Ramos (cell line): ENCODE data around the gene SBK2.
"Not testable (repeated sequence)": the region's sequence is repeated elsewhere in the genome, so short reads cannot be mapped to it uniquely, and the experiment has no call there.

Experiments
- in situ Hi-C: fragments of 300-500 bp; cut with MboI; formaldehyde crosslinking; loops from one replicate; pipeline ENCODE4 v1.14.3; 2022; ENCODE audit warnings: low sequenced_read_pairs; ENCODE audit not compliant: unreplicated experiment

The SBK2 gene

DNA sequence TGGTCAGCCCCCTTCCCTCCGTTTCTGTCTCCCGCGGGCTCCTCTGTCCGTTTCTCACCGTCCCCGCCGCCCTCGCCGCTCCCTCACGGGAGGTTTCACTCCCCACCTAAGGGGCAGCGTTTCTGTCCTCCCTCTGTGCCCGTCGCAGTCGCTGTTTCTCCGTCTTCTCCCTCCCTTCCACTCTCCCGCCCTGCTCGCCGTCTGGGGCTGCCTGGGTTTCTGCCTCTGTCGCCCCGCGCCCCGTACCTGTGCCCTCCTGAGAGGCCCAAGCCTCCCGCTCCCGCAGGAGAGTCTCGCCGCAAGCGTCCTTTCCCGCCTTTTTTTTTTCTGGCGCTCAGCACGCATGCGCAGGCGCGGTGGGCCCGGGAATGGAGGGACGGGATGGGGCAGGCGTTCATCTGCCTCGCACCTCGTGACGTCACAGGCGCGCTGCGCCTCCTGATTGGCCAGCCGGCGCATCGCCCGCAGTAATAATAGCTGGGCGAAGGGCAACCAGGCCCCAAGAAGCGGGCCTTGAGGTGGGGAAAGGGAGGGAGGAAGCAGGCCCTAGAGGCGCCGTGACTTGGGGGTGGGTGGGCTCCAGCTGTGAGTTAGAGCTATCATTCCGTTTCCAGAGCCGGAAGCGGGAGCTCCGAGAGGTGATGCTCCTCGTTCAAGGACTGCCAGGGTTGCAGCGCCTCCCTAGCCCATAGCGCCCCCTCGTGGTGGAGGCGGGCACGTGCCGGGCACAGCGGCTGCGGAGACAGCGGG lies 33.3 kb downstream of the SBK2 start:
- in situ Hi-C loops: no loop called here

DNA sequence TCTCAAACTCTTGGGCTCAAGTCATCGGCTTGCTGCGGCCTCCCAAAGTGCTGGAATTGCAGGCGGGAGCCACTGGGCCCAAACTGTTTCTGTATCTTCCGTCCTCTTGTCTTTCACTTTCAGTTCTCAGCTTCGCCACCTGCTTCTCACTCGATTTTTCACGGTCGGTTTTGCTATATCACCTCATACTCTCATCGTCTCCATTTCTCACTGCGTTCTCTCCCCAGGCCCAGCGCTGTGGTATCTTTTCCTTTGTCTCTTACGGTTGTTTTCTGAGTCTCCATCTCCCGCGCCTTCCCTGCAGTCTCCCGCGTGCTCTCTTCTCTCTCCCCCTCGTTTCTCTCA lies 33.8 kb downstream of the SBK2 start:
- in situ Hi-C loops: no loop called here

DNA sequence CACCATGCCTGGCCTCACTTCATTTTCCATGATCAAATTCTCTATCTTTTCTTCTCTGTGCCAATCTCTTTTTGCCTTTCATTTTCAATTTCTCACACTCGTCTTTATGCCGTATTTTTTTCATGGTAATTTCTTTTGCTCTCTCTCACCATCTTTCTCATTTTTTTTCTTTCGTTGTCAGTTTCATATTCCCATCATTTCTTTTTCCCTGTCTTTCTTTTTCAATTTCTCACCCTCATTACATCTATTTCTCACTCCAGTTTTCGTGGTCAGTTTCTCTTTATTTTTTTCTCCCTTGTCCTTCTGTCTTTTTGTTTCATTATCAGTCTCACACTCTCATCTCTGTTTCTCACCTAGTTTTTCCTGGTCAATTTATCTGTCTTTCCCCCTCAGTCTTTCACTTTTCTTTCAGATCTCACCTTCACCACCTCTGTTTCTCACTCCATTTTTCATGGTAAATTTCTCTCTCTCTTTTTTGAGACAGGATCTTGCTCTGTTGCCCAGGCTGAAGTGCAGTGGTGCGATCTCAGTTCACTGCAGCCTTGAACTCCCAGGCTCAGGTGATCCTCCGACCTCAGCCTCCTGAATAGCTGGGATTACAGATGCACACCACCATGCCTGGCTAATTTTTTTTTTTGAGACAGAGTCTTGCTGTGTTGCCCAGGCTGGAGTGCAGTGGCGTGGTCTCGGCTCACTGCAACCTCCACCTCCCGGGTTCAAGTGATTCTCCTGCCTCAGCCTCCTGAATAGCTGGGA lies 34.6 kb downstream of the SBK2 start:
- in situ Hi-C loops: no loop called here

DNA sequence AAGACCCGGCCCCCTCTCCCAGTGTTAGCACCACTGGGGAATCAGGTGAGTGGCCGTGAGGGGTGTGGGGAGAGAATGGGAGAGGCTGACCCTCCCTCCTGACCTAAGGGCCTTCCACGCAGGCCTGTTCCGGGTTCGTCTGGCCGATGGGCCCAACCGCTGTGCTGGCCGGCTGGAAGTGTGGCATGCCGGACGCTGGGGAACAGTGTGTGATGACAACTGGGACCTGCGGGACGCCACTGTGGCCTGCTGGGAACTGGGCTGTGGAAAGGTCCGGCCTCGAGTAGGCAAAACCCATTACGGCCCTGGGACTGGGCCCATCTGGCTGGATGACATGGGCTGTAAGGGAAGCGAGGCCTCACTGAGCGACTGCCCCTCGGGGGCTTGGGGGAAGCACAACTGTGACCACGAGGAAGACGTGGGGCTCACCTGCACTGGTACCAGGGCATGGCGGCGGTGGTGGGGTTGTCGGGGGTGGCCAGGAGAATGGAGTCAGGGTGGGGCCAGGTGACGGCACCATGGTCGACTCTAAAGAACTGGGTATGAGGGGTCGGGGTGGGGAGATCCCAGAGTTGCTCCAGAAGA lies 36.5 kb downstream of the SBK2 start:
- in situ Hi-C loops: no loop called here

DNA sequence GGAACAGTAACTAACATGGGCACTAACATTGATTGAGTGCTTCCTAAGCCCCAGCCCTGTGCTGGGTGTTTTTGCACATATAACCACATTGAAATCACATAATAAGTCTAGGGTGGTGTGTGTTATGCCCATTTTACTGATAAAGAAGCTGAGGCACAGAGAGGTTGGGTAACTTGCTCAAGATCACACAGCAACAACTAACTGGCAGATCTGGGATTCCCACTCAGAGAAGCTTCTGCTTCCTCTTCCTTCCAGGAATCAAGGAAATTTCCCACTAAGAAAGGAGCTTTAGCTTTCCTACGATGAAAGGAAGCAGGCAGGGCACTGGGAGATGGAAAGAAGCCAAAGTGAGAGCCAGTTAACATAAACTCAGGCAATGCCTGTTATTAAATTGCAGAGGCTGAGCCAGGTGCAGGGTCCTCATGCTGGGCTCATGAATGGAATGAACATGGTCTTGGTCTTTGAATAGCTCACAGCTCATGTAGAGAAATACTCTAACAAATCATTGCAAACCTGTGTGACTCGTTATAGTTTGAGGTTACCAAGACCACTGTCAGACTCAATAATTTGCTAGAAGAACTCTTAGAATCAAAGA lies 38.6 kb downstream of the SBK2 start:
- in situ Hi-C loops: no loop called here

DNA sequence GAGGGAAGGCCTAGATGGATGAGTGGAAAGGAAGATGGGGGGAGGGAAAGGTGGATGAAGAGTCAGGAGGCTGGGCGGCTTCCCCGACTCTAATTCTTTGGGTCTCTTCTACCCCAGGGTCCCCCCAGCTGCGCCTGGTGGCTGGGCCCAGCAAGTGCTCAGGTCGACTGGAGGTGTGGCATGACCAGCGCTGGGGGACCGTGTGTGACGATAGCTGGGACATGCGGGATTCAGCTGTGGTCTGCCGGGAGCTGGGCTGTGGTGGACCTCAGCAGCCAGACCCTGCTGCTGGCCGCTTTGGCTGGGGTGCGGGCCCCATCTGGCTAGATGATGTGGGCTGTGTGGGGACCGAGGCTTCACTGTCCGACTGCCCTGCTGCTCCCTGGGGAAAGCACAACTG lies 39.2 kb downstream of the SBK2 start:
- in situ Hi-C loops: no loop called here

DNA sequence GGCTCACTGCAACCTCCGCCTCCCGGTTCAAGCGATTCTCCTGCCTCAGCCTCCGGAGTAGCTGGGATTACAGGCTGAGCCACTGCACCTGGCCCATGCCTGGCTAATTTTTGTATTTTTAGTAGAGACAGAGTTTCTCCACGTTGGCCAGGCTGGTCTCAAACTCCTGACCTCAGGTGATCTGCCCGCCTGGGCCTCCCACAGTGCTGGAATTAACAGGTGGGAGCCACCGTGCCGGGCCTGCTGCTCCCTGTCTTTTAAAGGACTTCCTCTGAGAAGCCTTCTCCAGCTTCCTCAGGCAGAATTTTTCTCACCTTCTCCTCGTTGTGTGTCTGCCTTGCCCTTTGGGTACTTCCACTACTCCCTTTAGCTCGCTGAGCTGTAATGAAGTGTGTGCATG lies 40.1 kb downstream of the SBK2 start:
- in situ Hi-C loops: not testable (repeated sequence)

DNA sequence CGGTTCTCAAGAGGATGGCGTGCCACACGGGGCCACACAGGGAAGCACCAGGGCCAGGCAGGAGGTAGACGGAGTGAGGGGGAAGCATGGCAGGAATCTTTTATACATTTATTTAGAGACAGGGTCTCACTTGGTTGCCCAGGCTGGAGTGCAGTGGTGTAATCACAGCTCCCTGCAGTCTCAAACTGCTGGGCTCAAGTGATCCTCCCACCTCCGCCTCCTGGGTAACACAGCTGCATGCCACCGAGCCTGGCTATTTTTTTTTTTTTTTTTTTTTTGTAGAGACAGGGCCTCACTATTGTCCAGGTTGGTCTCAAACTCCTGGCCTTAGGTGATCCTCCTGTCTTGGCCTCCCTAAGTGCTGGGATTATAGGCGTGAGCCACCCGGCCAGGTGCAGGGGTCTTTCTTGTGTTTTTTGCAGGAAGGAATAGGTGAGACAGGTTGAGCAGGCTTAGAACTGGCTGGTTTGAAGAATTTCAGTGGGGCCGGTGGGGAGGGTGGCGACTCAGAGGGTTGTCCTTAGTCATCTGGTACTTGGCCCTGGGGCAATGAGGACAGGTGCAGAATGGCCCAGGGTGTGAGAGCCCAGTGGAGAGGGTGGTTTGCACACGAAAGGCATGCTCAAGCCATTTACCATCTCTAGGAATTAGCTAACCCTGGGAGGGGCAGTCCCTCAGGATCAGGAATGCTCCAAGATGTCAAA lies 41.1 kb downstream of the SBK2 start:
- in situ Hi-C loops: no loop called here

DNA sequence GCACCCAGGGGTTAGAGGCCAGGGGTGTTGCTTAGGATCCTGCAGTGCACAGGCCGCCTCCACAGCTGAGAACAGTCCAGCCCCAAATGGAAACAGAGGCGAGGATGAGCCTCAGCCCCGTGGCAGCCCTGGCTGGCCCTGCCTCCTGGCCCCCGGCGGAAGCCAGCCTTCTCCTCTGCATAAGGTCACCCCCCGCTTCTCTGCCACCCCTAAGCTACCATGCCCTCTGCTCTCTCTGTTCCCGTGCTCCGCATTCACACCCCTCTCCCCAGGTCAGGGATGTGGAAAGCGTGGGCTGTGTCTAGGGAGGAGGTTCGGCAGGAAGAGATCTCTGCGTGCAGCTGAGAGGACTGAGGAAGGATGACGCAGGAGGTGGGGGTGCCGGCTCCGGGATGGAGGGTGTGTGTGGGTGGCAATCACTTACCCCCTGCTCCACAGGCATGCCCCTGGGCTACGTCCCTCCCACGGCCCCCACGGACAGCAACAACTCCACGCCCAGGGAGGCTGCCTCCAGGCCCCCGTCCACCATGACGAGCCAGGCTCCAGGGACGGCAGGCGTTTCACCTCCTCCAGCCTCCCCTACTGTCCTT lies 42.7 kb downstream of the SBK2 start:
- in situ Hi-C loops: no loop called here

DNA sequence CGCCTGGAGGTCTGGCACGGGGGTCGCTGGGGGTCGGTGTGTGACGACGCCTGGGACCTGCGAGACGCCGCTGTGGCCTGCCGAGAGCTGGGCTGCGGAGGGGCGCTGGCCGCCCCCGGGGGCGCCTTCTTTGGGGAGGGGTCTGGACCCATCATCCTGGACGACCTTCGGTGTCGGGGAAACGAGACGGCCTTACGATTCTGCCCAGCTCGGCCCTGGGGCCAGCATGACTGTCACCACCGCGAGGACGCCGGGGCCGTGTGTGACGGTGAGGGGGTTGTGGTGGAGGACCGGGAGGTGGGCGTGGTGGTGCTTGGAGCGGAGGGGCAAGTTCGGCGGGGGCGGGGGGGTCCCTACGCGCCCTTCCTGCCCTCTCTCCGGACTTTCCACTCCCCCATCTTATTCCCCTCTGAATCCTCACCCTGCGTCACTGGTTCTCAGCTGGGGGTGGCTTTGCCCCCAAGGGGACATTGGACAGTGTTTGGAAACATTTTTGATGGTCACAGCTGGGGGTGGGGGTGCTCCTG lies 43.2 kb downstream of the SBK2 start:
- in situ Hi-C loops: no loop called here

DNA sequence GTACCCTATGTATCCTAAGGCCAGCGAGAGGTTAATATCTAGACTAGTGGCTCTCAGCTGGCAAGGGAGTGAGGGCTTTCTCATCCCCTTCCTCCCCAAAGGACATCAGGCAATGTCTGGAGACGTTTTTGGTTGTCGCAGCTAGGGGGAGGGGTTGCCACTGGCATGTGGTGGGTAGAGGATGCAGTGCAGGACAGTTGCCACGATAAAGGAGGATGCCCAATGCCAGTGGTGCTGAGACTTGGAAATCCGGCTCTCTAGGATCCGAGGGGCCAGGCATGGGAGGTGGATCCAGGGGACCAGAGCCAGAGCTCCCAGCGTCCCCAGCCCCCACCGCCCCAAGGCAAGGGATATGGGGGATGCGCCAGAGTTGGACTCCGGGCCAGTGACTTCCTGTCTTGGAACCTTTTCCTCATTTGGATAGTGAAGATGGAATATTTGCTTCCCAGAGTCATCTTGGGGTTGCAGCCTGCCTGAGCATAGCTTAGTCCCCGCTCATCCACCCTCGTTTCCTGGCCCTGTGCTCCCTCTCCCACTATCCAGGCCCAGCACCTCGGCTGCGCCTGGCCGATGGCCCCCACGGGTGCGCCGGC lies 43.8 kb downstream of the SBK2 start:
- in situ Hi-C loops: no loop called here

DNA sequence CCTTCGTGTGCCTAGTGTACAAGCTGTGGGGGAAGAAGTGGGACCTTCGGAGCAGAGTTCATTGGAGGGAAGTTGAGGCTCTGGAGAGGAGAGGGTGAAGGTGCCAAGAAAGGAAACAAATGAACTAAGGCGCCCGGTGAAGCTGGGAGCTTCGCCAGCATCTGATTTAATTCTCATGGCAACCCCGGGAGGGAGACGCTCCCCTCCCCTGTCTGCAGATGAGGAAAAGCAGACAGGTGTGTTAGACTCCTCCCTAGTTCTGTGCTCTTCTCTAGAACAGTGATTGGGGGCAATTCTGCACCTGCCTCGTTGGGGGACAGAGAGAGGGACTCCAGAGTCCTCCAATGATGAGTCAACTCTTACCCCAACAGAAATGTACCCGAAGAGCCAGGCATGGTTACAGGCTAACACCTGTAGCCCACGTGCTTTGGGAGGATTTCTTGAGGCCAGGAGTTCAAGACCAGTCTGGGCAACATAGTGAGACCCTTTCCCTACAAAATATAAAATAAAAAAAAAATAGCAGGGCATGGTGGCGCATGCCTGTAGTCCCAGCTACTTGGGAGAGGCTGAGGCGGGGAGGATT lies 44.5 kb downstream of the SBK2 start:
- in situ Hi-C loops: no loop called here

DNA sequence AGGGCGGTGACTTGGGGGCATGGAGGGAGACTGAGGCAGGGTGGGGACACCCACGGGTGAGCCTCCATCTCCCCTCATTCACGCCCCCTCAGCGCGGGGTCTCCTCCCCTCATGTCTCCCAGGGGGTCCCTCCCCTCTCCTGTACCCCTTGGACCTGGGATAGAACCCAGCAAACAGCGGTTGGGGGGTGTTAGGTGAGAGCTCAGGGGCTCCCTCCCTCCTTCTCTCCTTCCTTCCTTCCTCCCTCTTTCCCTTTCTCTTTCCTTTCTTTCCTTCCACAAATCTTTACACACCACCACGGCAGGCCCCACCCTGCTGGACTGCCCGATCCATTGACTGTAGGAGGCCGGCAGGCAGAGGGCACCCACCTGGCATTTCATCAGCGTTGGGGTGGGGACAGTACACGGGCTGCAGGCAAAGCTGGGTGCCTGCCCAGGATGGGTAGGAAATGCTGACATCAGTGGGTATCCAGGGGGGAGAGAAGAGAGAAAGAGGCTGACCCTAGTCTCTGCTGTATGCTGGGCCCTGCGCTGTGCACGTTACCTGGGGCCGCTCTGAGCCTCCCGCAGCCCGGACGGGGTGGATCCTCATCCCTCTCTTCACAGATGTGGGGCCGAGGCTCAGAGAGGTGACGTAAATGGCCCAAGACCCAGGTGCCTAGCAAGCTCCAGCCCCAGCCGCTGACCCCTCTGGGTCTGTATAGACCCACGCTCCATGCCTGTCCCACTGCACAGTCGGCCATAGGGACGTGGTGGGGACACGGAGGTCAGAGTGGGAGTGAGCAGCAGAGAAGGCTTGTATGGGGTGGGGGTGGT lies 45.2 kb downstream of the SBK2 start:
- in situ Hi-C loops: no loop called here

DNA sequence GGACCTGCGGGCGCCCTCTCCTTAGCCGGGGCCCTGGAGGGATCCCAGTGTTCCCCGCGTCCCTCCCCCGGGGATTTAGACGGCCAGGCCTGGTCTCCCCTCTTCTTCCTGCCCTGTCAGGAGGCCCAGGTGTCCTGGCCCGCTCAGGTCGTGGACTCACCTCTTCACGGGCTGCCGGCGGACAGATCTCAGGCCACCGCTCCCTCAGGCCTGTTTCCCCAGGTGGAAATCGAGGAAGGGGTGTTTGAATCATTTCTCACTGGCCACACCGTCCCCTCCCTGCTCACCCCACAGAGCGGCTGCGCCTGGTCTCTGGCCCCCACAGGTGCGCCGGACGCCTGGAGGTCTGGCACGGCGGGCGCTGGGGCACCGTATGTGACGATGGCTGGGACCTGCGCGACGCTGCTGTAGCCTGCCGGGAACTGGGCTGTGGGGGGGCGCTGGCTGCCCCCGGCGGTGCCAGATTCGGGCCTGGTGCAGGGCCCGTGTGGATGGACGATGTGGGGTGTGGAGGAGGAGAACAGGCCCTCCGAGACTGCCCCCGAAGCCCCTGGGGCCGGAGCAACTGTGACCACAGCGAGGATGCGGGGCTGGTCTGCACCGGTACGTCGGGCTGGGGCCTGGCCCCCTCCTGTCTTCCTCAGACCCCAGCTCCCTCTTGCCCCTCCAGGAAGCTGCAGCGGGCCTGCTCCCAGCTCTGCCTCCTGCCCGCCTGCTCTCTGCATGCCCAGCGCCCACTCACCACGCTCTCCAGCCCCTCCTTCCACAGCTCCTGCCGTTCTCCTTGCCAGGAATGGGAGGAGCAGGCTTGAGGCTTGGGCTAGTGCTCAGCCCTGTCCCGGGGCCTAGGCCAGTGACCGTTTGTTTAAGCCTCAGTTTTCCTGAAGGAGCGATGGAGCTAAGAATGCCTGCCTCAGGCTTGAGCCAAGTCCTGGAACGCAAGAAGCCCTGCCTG lies 46.2 kb downstream of the SBK2 start:
- in situ Hi-C loops: no loop called here

DNA sequence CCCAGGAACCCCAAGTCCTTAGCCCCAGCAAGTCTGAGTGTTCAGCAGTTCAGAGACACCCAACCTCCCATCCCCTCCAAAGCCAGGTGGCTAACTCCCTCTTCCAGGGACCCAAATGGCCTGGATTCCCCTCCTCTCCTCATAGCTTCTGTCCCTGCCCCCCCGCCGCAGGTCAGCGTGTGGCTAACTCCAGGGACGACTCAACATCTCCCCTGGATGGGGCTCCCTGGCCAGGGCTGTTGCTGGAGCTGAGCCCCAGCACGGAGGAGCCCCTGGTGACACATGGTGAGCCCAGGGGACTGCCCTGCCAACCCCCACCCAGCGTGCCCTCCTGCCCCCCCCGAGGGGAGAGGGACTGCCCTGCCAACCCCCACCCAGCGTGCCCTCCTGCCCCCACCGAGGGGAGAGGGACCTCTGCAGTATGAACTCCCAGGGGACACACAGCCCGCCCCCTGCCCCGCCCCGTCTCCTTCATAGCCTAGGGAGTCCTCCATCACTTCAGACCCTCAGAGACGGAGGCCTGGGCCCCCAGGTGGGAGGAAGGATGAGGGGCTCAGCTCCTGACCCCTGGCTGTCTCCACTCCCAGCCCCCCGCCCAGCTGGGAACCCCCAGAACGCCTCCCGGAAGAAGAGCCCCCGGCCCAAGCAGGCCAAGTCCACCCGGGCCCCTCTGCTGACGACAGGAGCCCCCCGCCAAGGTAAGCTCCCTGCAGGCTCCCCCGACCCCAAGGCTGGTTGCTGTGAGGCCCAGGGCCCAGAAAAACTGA lies 47.0 kb downstream of the SBK2 start:
- in situ Hi-C loops: no loop called here

DNA sequence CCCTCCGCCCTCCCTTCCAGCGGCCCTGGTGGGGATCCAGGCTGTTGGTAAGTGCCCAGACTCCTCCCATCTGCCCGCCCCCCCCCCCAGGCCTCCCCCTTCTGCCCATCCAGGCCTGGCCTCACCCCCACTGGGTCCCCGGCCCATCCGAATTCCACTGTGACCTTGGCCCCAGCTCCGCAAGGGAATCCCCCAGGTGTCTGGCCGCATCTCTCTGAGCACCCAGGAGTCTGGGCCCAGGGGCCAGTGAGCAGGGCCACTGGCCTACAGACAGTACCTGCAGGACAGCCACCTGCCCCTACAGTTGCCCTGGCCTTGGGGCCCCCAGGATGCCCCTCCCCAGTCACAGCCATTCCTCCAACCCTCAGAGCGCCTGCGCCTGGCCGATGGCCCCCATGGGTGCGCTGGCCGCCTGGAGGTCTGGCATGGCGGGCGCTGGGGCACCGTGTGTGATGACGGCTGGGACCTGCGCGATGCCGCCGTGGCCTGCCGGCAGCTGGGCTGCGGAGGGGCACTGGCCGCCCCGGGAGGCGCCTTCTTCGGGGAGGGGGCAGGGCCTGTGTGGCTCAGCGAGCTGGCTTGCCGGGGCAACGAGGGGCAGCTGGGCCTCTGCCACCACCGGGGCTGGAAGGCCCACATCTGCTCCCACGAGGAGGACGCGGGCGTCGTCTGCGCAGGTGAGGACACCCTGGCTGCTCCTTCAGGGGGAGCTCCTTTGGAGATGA lies 47.8 kb downstream of the SBK2 start:
- in situ Hi-C loops: no loop called here
